Ovary (tissue), 3 donors: ENCODE data around the gene DENND4B.

Experiments used
- POLR2A ChIP-seq: fragments of 450-650 bp; IDR thresholded peaks from one replicate; pipeline ENCODE4 v1.6.1; 2017; ENCODE audit warnings: antibody characterized with exemption, mild to moderate bottlenecking, moderate library complexity
- TF ChIP-seq, protein P1 (sequence below), 3 donors: fragments of 450-650 bp in 2 of 3; fragments of 200-600 bp in 1 of 3; IDR thresholded peaks; one replicate each; pipeline versions ENCODE4 v1.5.1 to v1.8.0; 2016 to 2022; ENCODE audit warnings: antibody characterized with exemption in 3 of 3, mild to moderate bottlenecking in 1 of 3
- donor health status: DM: no; HTN: no; CAD: no.

GRCh38 chr1:153968972-153969371, 22.5 kb upstream of the DENND4B start:
- TF ChIP-seq, protein P1, sequence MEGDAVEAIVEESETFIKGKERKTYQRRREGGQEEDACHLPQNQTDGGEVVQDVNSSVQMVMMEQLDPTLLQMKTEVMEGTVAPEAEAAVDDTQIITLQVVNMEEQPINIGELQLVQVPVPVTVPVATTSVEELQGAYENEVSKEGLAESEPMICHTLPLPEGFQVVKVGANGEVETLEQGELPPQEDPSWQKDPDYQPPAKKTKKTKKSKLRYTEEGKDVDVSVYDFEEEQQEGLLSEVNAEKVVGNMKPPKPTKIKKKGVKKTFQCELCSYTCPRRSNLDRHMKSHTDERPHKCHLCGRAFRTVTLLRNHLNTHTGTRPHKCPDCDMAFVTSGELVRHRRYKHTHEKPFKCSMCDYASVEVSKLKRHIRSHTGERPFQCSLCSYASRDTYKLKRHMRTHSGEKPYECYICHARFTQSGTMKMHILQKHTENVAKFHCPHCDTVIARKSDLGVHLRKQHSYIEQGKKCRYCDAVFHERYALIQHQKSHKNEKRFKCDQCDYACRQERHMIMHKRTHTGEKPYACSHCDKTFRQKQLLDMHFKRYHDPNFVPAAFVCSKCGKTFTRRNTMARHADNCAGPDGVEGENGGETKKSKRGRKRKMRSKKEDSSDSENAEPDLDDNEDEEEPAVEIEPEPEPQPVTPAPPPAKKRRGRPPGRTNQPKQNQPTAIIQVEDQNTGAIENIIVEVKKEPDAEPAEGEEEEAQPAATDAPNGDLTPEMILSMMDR (IDR thresholded peaks at IDR 0.05) = no peak
- TF ChIP-seq POLR2A = no peak
